Activated T-cell treated with anti-CD3 and anti-CD28 coated beads, Interleukin-2, amount 50 U/mL, for 4 hours (primary cell): ENCODE data around the gene ALOX5. TPM values are rescaled to one million over a fixed set of nuclear protein-coding genes. Genes with fewer than 3 reads are reported as not detected.
"Not testable (repeated sequence)": the region's sequence is repeated elsewhere in the genome, so short reads cannot be mapped to it uniquely, and the experiment has no call there.

Experiments
- ATAC-seq, 2 donors: fragments of 200-7000 bp; cut with Tn5 transposase; one replicate each; pipeline ENCODE4 v1.10.0; 2021
- DNase-seq: peaks from one replicate; pipeline ENCODE4 v3.0.0-alpha.2; 2020
- H3K27me3 Mint-ChIP-seq: one replicate; pipeline ENCODE4 v1.8.0; 2021; ENCODE audit warnings: low read depth, mixed read lengths
- H3K36me3 Mint-ChIP-seq: one replicate; pipeline ENCODE4 v1.8.0; 2022; ENCODE audit warnings: mixed read lengths; ENCODE audit not compliant: insufficient read depth
- H3K4me1 Mint-ChIP-seq: one replicate; pipeline ENCODE4 v1.8.0; 2021; ENCODE audit warnings: low read depth, mixed read lengths
- H3K4me3 Mint-ChIP-seq: one replicate; pipeline ENCODE4 v1.8.0; 2021; ENCODE audit warnings: mild to moderate bottlenecking, moderate library complexity, mixed read lengths
- H3K9me3 Mint-ChIP-seq: one replicate; pipeline ENCODE4 v1.8.0; 2021; ENCODE audit warnings: mixed read lengths
- total RNA-seq, 3 donors: library from RNA; stranded (reverse); gene quantifications; one replicate each; pipeline ENCODE4 v1.2.1, GENCODE V29; 2021

ALOX5 gene
- 1 to 10 TPM in 1 of 3 donors, under 1 TPM in 2; 0.46 to 1.1 (median 0.69) TPM for total RNA-seq

DNA sequence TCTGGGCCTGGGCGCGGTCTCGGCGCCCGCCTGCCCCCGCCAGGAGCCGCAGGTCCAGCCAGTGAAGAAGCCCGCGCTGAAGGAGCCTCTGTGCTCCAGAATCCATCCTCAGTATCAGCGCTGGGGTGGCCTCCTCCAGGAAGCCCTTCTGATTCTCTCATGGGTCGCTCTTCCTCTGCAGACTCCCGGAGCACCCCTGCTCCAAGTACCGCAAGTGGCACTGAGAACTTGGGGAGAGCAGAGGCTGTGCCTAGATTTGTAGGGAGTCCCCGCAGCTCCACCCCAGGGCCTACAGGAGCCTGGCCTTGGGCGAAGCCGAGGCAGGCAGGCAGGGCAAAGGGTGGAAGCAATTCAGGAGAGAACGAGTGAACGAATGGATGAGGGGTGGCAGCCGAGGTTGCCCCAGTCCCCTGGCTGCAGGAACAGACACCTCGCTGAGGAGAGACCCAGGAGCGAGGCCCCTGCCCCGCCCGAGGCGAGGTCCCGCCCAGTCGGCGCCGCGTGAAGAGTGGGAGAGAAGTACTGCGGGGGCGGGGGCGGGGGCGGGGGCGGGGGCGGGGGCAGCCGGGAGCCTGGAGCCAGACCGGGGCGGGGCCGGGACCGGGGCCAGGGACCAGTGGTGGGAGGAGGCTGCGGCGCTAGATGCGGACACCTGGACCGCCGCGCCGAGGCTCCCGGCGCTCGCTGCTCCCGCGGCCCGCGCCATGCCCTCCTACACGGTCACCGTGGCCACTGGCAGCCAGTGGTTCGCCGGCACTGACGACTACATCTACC, at the start of gene ALOX5:
Gene ALOX5, plus strand, starts transcription at position 641 of the 774 bp plus-strand sequence. Its CDS starts 64 bp downstream, at position 705.
- H3K9me3 Mint-ChIP-seq: no peaks in the 10 kb centered on the region
- peak within 1 kb of the TSS; percentile 83 for H3K4me3 Mint-ChIP-seq

DNA sequence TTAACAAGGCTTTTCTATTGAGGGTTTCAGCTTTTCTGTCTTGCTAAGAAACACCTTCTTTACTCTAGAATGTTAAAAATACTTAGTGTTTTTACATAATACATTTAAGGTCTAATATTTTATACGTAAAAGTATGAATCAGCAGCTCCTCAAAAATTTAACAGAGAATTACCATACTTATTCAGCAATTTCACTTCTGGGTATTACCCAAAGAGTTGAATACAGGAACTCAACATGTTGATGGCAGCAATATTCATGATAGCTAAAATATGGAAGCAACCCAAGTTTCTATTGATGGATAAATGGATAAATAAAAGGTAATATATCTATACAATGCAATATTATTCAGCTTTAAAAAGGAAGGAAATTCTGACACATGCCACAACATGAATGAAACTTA, 48.9 kb upstream of the ALOX5 start:
- no peaks in the 10 kb centered on the region for H3K4me1 Mint-ChIP-seq
- no peak overlapping the region for H3K4me3 Mint-ChIP-seq
- H3K36me3 Mint-ChIP-seq: no peaks in the 10 kb centered on the region
- no peak for ATAC-seq
- H3K27me3 Mint-ChIP-seq: peaks cover 8% of the 10 kb centered on the region
- H3K9me3 Mint-ChIP-seq: peaks cover 14% of the 10 kb centered on the region
- no peak for DNase-seq

More for the DNA sequence above, at the start of gene ALOX5:
- ATAC-seq: peak; percentile 50 to 55
- Mint-ChIP-seq H3K36me3 (no peaks in the 10 kb centered on the region), H3K4me1 (peaks cover 25% of the 10 kb centered on the region), H3K27me3 (peaks cover 32% of the 10 kb centered on the region)
- DNase-seq: peak; percentile 19

DNA sequence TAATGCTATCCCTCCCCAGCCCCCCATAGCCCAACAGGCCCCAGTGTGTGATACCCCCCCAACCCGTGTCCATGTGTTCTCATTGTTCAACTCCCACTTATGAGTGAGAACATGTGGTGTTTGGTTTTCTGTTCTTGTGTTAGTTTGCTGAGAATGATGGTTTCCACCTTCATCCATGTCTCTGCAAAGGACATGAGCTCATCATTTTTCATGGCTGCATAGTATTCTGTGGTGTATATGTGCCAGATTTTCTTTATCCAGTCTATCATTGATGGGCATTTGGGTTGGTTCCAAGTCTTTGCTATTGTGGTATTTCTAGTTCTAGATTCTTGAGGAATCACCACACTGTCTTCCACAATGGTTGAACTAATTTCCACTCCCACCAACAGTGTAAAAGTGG, 47.2 kb upstream of the ALOX5 start:
- H3K4me1 Mint-ChIP-seq, H3K36me3 Mint-ChIP-seq, H3K4me3 Mint-ChIP-seq, ATAC-seq, DNase-seq: not testable (repeated sequence)
- peaks cover 11% of the 10 kb centered on the region for H3K9me3 Mint-ChIP-seq
- peaks cover 11% of the 10 kb centered on the region for H3K27me3 Mint-ChIP-seq

DNA sequence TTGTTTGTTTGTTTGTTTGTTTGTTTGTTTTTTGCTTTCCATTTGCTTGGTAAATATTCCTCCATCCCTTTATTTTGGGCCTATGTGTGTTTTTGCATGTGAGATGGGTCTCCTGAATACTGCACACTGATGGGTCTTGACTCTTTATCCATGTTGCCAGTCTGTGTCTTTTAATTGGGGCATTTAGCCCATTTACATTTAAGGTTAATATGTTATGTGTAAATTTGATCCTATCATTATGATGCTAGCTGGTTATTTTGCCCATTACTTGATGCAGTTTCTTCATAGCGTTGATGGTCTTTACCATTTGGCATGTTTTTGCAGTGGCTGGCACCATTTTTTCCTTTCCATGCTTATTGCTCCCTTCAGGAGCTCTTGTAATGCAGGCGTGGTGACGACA, 42.2 kb upstream of the ALOX5 start:
- not testable (repeated sequence) for DNase-seq, H3K9me3 Mint-ChIP-seq, H3K4me1 Mint-ChIP-seq, ATAC-seq, H3K36me3 Mint-ChIP-seq, H3K4me3 Mint-ChIP-seq
- H3K27me3 Mint-ChIP-seq: peaks cover 11% of the 10 kb centered on the region

DNA sequence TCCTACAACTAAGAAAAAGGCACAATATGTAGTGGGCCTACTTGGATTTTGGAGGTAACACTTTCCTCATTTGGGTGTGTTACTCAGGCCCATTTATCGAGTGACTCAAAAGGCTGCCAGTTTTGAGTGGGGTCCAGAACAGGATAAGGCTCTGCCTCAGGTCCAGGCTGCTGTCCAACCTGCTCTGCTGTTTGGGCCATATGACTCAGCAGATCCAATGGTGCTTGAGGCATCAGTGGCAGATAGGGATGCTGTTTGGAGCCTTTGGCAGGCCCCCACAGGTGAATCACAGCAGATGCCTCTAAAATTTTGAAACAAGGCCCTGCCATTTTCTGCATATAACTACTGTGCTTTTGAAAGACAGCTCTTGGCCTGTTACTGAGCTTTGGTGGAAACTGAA, 34.1 kb upstream of the ALOX5 start:
- DNase-seq (no peak), ATAC-seq (no peak)
- Mint-ChIP-seq H3K4me1 (no peaks in the 10 kb centered on the region), H3K4me3 (no peak overlapping the region), H3K36me3 (no peaks in the 10 kb centered on the region), H3K9me3 (peaks cover 6% of the 10 kb centered on the region), H3K27me3 (peaks cover 8% of the 10 kb centered on the region)

DNA sequence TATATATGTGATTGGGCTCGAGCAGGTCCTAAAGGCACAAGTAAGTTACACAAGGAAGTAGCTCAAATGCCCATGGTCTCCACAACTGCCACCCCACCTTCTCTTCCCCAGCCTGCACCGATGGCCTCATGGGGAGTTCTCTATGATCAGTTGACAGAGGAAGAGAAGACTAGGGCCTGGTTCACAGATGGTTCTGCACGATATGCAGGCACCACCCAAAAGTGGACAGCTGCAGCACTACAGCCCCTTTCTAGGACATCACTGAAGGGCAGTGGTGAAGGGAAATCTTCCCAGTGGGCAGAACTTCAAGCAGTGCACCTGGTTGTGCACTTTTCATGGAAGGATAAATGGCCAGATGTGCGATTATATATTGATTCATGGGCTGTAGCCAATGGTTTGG, 33.6 kb upstream of the ALOX5 start:
- not testable (repeated sequence) for H3K36me3 Mint-ChIP-seq, ATAC-seq, H3K4me1 Mint-ChIP-seq, H3K27me3 Mint-ChIP-seq, H3K9me3 Mint-ChIP-seq, H3K4me3 Mint-ChIP-seq, DNase-seq

DNA sequence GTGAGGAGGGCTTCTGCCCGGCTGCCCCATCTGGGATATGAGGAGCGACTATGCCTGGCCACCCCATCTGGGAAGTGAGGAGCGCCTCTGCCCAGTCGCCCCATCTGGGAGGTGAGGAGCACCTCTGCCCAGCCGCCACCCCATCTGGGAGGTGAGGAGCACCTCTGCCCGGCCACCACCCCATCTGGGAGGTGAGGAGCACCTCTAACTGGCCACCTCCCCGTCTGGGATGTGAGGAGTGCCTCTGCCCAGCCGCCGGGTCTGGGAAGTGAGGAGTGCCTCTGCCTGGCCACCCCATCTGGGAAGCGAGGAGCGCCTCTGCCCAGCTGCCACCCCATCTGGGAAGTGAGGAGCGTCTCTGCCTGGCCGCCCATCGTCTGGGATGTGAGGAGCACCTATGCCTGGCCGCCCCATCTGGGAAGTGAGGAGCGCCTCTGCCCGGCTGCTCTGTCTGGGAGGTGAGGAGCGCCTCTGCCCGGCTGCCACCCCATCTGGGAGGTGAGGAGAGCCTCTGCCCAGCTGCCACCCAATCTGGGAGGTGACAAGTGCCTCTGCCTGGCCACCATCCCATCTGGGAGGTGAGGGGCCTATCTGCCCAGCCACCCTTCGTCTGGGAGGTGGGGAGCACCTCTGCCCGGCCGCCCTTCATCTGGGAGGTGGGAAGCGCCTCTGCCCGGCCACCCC, 27.2 kb upstream of the ALOX5 start:
- H3K27me3 Mint-ChIP-seq, H3K4me1 Mint-ChIP-seq, H3K36me3 Mint-ChIP-seq, DNase-seq, H3K9me3 Mint-ChIP-seq, H3K4me3 Mint-ChIP-seq, ATAC-seq: not testable (repeated sequence)

DNA sequence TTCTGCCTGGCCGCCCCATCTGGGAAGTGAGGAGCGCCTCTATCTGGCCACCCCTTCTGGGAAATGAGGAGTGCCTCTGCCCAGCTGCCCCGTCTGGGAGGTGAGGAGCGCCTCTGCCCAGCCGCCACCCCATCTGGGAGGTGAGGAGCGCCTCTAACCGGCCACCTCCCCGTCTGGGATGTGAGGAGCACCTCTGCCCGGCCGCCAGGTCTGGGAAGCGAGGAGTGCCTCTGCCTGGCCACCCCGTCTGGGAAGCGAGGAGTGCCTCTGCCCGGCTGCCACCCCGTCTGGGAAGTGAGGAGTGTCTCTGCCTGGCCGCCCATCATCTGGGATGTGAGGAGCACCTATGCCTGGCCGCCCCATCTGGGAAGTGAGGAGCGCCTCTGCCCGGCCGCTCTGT, 26.6 kb upstream of the ALOX5 start:
- not testable (repeated sequence) for ATAC-seq, H3K9me3 Mint-ChIP-seq, DNase-seq, H3K4me1 Mint-ChIP-seq, H3K36me3 Mint-ChIP-seq, H3K27me3 Mint-ChIP-seq, H3K4me3 Mint-ChIP-seq

DNA sequence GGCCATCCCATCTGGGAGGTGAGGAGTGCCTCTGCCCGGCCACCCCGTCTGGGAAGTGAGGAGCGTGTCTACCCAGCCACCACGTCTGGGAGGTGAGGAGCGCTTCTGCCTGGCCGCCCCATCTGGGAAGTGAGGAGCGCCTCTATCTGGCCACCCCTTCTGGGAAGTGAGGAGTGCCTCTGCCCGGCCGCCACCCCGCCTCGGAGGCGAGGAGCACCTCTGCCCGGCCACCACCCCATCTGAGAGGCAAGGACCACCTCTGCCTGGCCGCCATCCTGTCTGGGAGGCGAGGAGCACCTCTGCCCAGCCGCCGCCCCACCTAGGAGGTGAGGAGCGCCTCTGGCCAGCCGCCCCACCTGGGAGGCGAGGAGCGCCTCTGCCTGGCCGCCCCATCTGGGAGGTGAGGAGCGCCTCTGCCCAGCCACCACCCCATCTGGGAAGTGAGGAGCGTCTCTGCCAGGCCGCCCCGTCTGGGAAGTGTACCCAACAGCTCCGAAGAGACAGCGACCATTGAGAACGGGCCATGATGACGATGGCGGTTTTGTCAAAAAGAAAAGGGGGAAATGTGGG, 25.7 kb upstream of the ALOX5 start:
- H3K4me1 Mint-ChIP-seq, ATAC-seq, H3K27me3 Mint-ChIP-seq, H3K36me3 Mint-ChIP-seq, DNase-seq, H3K4me3 Mint-ChIP-seq, H3K9me3 Mint-ChIP-seq: not testable (repeated sequence)

DNA sequence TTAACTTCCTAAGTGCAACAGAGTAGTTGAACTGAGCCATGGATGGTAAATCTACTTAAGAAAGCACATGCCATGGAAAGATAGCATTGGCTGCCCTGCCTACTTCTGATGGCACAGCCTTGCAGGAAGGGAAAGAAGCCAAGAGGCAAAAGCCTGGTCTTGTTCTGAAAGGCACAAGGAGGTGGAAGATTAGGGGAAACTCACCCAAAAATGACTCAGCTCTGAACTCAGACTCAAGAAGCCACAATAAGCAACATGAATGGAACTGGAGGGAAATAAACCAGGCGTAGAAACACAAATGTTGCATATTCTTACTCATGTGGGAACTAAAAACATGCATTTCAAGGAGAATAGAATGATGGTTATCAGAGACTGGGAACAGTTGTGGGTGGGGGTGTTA, 20.8 kb upstream of the ALOX5 start:
- DNase-seq: no peak
- Mint-ChIP-seq H3K9me3 (no peaks in the 10 kb centered on the region), H3K4me3 (no peak overlapping the region), H3K27me3 (peaks cover 4% of the 10 kb centered on the region), H3K4me1 (peaks cover 17% of the 10 kb centered on the region), H3K36me3 (peaks cover 1% of the 10 kb centered on the region)
- ATAC-seq: peak; percentile 69 to 73

DNA sequence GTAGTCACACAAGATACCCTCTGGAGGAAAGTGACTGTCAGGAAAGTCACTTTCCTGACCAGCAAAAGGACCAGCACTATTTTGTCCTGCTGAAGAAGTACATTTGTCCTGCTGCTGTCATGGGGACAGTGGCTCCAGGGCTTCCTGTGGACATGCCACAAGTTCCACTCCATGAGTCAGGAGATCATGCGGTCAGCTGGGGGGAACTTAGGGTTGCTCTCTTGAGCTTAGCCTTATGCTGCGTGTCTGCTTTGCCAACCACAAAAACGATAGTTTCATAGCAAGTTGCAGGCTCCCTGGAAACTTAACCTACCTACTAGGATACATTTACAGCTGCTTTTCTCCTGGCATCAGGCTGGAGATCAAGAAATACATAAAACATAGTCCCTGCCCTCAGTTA, 19.8 kb upstream of the ALOX5 start:
- H3K4me3 Mint-ChIP-seq: no peak overlapping the region
- peaks cover 17% of the 10 kb centered on the region for H3K4me1 Mint-ChIP-seq
- H3K27me3 Mint-ChIP-seq: peaks cover 4% of the 10 kb centered on the region
- no peak for DNase-seq
- H3K36me3 Mint-ChIP-seq: peaks cover 1% of the 10 kb centered on the region
- no peaks in the 10 kb centered on the region for H3K9me3 Mint-ChIP-seq
- no peak for ATAC-seq

DNA sequence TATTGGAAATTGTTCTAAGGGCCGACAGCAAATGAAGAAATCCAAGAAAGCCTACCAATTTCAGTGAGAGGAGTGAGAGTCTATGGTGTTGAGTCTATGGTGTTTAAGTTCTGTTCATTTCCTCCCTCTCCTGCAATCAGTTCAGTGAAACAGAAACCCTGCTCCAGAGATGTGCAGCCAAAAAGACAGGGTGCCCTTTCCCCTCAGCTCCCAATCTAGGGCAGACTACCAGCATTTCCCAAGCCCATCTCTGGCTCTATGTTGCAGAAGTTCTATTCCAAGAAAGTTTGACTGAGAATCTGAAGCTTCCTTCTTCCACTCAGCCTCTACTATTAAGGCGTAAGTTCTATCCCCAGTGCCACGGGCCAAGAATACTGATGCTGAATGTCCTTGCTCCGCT, 18.5 kb upstream of the ALOX5 start:
- no peak for ATAC-seq

DNA sequence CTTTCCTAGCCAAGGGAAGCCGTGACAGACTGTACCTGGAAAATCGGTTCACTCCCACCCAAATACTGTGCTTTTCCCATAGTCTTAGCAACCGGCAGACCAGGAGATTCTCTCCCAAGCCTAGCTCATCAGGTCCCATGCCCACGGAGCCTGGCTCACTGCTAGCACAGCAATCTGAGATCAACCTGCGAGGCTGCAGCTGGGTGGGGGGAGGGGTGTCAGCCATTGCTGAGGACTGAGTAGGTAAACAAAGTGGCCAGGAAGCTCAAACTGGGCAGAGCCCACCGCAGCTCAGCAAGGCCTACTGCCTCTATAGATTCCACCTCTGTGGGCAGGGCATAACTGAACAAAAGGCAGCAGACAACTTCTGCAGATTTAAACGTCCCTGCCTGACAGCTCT, 15.1 kb upstream of the ALOX5 start:
- not testable (repeated sequence) for ATAC-seq, DNase-seq, H3K9me3 Mint-ChIP-seq, H3K36me3 Mint-ChIP-seq, H3K4me3 Mint-ChIP-seq
- Mint-ChIP-seq H3K27me3 (peaks cover 15% of the 10 kb centered on the region), H3K4me1 (peaks cover 18% of the 10 kb centered on the region)

More for the DNA sequence above, 18.5 kb upstream of the ALOX5 start:
- H3K9me3 Mint-ChIP-seq: no peaks in the 10 kb centered on the region
- peaks cover 1% of the 10 kb centered on the region for H3K36me3 Mint-ChIP-seq
- H3K27me3 Mint-ChIP-seq: peaks cover 5% of the 10 kb centered on the region
- H3K4me3 Mint-ChIP-seq: no peak overlapping the region
- peaks cover 17% of the 10 kb centered on the region for H3K4me1 Mint-ChIP-seq
- DNase-seq: no peak

DNA sequence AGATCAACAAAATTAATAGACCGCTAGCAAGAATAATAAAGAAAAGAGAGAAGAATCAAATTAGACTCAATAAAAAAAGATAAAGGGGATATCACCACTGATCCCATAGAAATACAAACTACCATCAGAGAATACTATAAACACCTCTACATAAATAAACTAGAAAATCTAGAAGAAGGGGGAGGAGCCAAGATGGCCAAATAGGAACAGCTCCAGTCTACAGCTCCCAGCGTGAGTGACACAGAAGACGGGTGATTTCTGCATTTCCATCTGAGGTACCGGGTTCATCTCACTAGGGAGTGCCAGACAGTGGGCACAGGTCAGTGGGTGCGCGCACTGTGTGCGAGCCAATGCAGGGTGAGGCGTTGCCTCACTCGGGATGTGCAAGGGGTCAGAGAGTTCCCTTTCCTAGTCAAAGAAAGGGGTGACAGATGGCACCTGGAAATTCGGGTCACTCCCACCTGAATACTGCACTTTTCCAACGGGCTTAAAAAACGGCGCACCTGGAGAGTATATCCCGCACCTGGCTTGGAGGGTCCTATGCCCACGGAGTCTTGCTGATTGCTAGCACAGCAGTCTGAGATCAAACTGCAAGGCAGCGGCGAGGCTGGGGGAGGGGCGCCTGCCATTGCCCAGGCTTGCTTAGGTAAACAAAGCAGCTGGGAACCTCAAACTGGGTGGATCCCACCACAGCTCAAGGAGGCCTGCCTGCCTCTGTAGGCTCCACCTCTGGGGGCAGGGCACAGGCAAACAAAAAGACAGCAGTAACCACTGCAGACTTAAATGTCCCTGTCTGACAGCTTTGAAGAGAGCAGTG, 11.8 kb upstream of the ALOX5 start:
- Mint-ChIP-seq H3K27me3 (peaks cover 18% of the 10 kb centered on the region), H3K4me1 (peaks cover 11% of the 10 kb centered on the region)
- DNase-seq, H3K36me3 Mint-ChIP-seq, H3K4me3 Mint-ChIP-seq, H3K9me3 Mint-ChIP-seq, ATAC-seq: not testable (repeated sequence)
